GM18907 (cell line): Measurements from ENCODE around the gene SLC13A5.

Source experiments
- ATAC-seq: cut with Tn5 transposase; IDR thresholded peaks from one replicate; pipeline ENCODE4 v1.9.1; 2021; ENCODE audit warnings: mild to moderate bottlenecking, moderate library complexity; ENCODE audit not compliant: unreplicated experiment

Gene SLC13A5

GRCh38 chr17:6684881-6685767 is 28.0 kb downstream of the SLC13A5 start:
- no peak for ATAC-seq

GRCh38 chr17:6684460-6684783 is 28.7 kb downstream of the SLC13A5 start:
- ATAC-seq: no peak

DNA sequence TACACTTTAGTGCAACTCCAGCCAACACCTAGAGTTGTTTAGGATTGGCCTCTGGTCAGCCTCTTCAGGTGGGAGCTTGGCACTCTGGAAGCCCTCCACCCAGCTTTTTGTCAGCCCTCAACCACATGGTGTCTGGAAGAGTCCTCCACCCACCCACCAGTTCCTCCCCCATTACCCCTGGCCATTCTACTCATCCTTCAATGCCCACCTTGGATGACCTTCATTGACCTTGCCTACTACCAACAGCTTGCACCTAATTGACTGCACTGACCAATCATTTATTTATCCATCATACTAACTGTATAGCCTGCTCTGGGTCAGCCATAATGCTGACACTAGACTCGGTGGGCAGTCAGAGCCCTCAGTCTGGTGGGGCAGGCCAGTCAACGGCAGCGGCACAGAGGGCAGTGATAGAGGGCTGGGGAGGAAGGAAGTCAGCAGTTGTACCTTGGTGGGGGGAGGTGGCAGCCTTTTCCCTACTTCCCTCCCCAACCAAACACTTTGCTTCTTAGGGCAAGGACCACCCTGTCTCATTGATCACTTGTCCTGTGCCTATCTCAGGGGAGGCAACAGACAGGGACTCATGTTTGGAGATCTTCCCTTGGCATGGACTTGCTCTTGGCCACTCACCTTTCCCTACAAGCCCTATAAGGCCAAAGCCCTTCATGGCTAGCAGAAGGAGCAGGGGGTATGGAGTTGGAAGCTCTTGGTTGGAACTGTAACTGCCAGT is 29.3 kb downstream of the SLC13A5 start:
- no peak for ATAC-seq

GRCh38 chr17:6683081-6683684 is 30.0 kb downstream of the SLC13A5 start:
- ATAC-seq: no peak

DNA sequence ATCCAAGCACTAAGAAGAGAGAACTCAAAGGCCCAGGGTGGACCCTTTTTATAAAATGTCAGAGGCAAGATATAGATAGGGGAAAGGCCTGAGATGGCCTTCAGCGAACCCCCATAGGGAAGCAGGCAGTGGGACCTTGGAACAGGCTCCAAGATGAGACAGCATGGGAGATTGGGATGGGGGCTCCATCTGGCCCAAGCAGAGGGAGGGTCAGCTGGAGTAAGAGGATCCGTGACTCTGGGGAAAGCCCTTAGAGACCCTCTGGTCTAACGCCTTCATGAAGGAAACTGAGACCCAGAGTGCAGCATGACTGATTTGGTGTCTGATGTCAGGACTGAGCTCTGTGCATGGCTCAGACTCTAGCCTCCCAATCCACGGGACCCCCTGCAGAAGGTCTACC is 30.8 kb downstream of the SLC13A5 start:
- no peak for ATAC-seq

GRCh38 chr17:6681671-6682070 is 31.5 kb downstream of the SLC13A5 start:
- no peak for ATAC-seq

DNA sequence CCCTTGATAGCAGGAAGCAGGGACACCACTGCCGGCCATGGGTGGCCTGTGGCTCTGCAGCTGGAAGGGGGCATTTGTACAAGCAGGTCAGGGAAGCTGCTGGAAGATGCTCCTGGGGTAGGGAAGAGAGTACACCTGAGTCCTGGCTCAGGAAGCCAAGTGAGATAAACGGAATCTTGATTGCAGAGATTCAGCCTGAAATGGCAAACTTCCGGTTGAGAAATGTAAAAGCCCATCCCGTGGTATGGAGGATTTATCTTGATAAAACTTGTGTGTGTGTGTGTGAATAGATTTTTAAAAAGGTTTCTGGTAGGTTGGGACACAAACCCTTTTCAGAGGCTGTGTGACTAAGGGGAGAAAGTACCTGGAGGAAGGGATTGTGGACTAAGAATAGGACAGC is 32.0 kb downstream of the SLC13A5 start:
- no peak for ATAC-seq

GRCh38 chr17:6679241-6679640 is 33.9 kb downstream of the SLC13A5 start:
- no peak for ATAC-seq

- no peak for ATAC-seq
These were observed 35.2 kb downstream of the SLC13A5 start for GRCh38 chr17:6677946-6678345.

- ATAC-seq: no peak
These were observed 35.9 kb downstream of the SLC13A5 start for GRCh38 chr17:6677158-6677831.

DNA sequence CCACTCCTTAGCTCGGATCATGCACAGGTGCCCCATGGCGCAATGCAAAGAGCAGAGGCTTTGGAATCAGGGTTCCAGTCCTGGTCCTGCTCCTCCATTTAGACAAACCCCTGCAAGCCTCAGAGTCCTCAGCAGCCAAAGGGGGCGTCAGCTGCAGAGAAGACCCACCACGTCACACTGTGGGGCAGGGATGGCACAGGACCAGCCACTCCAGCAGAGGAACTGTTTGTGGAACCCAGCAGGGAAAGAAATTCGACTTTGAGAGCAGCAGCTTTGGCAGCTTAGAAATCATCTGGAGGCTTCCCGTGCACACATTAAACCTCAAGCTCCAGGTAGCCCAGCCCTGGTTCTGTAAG is 36.4 kb downstream of the SLC13A5 start:
- no peak for ATAC-seq

DNA sequence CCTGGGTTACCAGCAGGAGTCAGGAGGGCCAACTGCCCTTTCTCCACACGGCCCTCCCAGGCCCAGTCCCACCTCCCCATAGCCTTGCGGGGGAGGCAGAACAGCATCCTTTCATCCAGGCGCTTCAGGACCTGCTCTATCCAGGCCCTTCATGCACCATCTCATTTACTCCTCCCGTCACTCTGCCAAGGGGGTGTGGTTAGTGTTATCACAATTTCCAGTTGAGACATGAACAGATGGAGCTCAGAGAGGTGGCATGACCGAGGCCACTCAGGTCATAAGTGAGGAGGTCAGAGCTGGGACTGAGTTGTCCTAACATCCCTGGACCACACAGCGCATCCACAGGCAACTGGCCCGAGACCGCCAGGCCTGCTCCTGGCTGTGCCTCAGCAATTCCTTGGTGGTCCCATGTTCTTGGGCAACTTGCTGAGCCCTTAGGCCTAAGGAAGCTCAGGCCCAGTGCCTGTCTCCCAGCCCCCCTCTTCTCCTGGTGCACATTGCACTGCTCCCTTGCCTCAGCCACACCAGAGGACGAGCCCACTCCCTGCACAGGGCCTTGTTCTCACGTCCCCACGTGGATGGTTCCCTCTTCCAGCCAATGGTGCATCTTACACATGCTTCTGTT is 37.9 kb downstream of the SLC13A5 start:
- no peak for ATAC-seq

DNA sequence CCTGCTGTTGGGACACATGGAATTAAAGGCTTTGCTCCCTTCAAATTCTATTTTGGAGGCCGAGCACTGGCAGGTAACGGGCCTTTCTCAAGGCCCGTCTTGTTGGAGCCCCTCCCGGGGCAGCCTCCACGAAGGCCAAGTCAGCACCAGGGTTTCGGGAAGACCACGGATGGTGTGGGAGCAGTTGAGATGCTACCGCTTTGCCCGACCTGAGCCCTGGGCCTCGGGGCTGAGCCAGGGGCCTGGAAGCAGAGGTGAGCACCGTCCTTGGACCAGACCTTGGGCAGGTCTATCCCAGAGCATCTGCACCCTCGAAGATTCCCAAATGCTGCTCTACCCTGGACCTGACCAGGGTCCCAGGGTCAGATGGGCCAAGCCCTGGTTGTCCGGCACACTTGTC is 38.6 kb downstream of the SLC13A5 start:
- ATAC-seq: no peak

GRCh38 chr17:6671431-6671830 is 41.7 kb downstream of the SLC13A5 start:
- ATAC-seq: no peak

GRCh38 chr17:6670999-6671398 is 42.2 kb downstream of the SLC13A5 start:
- no peak for ATAC-seq

DNA sequence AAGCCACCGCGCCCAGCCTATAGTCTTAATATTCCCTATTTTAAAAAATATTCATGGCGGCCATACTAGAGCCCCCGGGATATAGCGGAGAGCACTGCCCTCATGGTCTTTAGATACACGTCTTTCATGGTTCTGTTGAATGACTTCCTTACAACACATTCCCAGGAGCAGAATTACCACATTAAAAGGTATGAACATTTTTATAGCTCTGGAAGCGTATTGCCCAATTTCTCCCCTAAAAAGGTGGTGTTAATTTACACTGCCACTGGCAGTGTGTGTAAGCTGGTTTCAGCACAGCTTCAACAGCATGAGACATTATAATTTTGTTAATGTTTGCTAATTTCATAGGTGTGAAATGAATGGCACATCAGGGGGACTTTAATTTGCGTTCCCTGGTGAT is 42.6 kb downstream of the SLC13A5 start:
- no peak for ATAC-seq

GRCh38 chr17:6669479-6670212 is 43.5 kb downstream of the SLC13A5 start:
- ATAC-seq: no peak

GRCh38 chr17:6668727-6669425 is 44.3 kb downstream of the SLC13A5 start:
- ATAC-seq: no peak

DNA sequence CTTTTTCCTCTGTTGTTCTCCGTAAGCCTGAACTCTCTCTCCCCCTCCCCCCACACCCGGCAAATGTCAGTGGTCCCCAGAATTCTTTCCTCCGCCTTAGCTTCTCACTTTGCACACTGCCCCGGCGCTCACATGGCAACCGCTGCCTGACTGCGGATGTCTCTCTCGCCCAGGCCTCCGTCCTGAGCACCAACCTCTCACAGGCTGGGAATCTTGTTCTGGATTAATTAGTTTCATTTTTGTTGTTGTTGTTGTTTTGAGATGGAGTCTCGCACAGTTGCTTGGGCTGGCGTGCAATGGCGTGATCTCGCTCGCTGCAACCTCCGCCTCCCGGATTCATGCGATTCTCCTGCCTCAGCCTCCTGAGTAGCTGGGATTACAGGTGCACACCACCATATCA is 45.0 kb downstream of the SLC13A5 start:
- no peak for ATAC-seq

DNA sequence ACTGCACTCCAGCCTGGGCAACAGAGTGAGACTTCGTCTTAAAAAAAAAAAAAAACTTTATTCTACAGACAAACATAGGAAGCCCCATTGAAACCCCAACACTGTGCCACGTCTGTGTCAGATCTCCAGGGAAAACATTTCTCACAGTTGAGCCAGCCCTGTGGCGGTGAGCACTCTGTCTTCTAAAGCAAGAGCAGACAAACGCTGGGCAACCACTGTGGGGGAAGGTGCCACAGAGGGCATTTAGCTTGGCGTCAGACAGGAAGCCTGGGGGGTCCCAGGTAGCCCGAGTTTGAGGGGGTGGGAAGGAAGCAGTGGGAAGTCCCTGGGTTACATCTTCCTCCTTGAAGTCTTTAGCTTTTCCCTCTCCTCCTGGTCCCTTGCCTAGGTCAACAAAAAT is 45.7 kb downstream of the SLC13A5 start:
- ATAC-seq: no peak
